Aorta (tissue), 5 donors: Measurements from ENCODE around the gene MPHOSPH6. TPM values are rescaled to one million over a fixed set of nuclear protein-coding genes. Genes with fewer than 3 reads are reported as not detected.

Experiments used
- ATAC-seq: fragments of 200-7000 bp; cut with Tn5 transposase; one replicate; pipeline ENCODE4 v1.9.1; 2022; ENCODE audit warnings: moderate library complexity; ENCODE audit not compliant: low FRiP score
- DNase-seq, 2 donors: peaks; one replicate each; pipeline ENCODE4 v3.0.0-alpha.2; 2020
- H3K27ac ChIP-seq, 2 donors: one replicate each; pipeline ENCODE4 v1.5.1; 2013; ENCODE audit warnings: low read length in 2 of 2, mild to moderate bottlenecking in 2 of 2, moderate library complexity in 2 of 2, control low read depth in 1 of 2, inconsistent platforms in 1 of 2, low read depth in 1 of 2
- H3K27me3 ChIP-seq, 2 donors: one replicate each; pipeline ENCODE4 v1.6.1; 2013; ENCODE audit warnings: control low read depth in 1 of 2, low read length in 1 of 2, mild to moderate bottlenecking in 1 of 2, moderate library complexity in 1 of 2; ENCODE audit not compliant: insufficient read depth in 2 of 2, control insufficient read depth in 1 of 2
- H3K36me3 ChIP-seq, 2 donors: one replicate each; pipeline ENCODE4 v1.6.1; 2013; ENCODE audit warnings: control low read depth in 1 of 2, low read length in 1 of 2, mild to moderate bottlenecking in 1 of 2; ENCODE audit not compliant: insufficient read depth in 2 of 2, control insufficient read depth in 1 of 2
- H3K4me1 ChIP-seq, 2 donors: one replicate each; pipeline ENCODE4 v1.6.1; 2013; ENCODE audit warnings: low read length in 2 of 2, control low read depth in 1 of 2, mild to moderate bottlenecking in 1 of 2, moderate library complexity in 1 of 2; ENCODE audit not compliant: insufficient read depth in 2 of 2, control insufficient read depth in 1 of 2
- H3K4me3 ChIP-seq, 2 donors: one replicate each; pipeline ENCODE4 v1.5.1; 2013; ENCODE audit warnings: low read length in 2 of 2, control low read depth in 1 of 2, mild to moderate bottlenecking in 1 of 2
- H3K9me3 ChIP-seq: one replicate; pipeline ENCODE4 v1.6.1; 2013; ENCODE audit warnings: mild to moderate bottlenecking, low read length; ENCODE audit not compliant: control insufficient read depth
- WGBS, 2 donors: extraction: QIAGEN DNeasy Blood & Tissue Kit; methylation state at CpG; one replicate each; pipeline ENCODE4 v1.1.7; 2013; 5-methylcytosine and 5-hydroxymethylcytosine counted together
- intact Hi-C, 2 donors: fragments of 100-400 bp; cut with DNase I; formaldehyde crosslinking; loops; one replicate each; pipeline versions ENCODE4 v1.14.2 to v1.15.0; 2022
- polyA plus RNA-seq, 2 donors: library from polyadenylated mRNA; stranded (reverse); fragments of 200-250 nt; gene quantifications; one replicate each; pipeline ENCODE4 v1.2.3, GENCODE V29; 2013
- total RNA-seq, 2 donors: library from RNA; stranded (reverse); fragmentation: NEBNext Ultra II Directional; extraction: Animal tissue kit (Norgen Biotek cat#: 25700); gene quantifications; one replicate each; pipeline ENCODE4 v1.2.1, GENCODE V29; 2021
- donor health status: healthy with polysubstance abuse.
- donor health status: Bipolar disorder and iron deficiency.
- donor health status: DM: no; HTN: no; CAD: no.
- donor health status: DM: no; HTN: no; CAD: no.
- donor health status: DM: yes; HTN: yes; CAD: no.

MPHOSPH6 gene
- total and polyA plus RNA-seq, 4 donors = 8.6 to 20.4 (median 10.5) TPM

DNA sequence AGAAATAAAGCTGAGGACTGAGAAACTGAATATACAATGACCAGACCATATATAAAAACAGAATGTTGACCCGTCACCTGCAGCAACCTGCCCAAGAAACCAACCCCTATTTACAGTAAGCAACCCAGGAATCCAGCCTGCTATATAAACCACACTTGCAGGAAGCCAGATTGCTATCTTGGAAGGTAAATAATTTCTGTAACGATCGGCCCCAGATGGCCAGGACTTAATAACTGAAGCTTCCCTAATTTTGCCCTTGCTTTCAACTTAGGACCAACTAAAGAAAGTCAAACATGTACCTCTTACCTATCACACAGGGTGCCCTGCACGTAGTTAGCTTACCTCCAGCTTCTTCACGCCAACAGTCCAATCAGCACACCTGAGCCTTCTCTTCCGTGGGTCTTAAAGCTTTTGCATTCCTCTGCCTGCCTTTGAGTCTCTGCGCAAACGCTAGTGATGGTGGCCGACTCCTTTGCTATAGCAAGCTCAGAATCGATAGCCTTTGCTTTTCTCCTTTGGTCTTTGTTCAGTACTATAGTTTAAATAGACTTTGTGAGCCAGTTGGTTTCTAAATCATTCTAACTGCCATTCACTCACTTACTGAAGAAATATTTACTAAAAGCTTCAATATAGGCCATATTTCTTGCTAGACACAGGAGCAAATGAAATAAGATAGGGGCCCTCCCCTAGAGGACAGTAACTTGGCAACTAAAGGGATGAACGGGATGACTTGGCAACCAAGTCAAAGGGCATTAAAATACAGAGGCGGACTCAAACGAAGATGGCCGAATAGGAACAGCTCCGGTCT, 31.3 kb downstream of the MPHOSPH6 start:
- Histone ChIP-seq H3K4me3 (no peak overlapping the region), H3K27ac (no peak overlapping the region), H3K36me3 (no peaks in the 10 kb centered on the region), H3K27me3 (no peaks in the 10 kb centered on the region), H3K4me1 (no peaks in the 10 kb centered on the region), H3K9me3 (peaks cover 1% of the 10 kb centered on the region)
- no peak for DNase-seq
- WGBS, 2 donors = 94% methylated on average over 15 of the region's 15 CpGs
- intact Hi-C loops = no loop called here
- no peak for ATAC-seq

DNA sequence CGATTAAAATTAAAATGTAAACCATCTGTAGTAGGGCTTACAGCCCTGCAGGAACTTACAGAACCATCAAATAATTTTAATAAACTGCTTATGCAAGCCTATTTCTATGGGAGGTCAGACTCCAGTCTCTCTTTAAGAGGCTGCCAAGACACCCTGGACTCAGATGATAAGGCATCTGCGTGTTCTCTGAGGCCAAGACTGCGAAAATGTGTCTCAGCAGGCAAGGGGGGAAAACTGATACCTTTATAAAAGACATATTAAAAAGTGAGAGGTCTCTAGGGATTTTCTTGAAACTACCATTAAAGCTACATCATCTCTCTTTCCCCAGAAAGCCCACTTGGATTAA, 32.2 kb downstream of the MPHOSPH6 start:
- H3K27me3 ChIP-seq = no peaks in the 10 kb centered on the region
- 55 to 58% methylated on average over 3 of the region's 3 CpGs for WGBS, 2 donors
- H3K4me1 ChIP-seq = no peaks in the 10 kb centered on the region
- no peak overlapping the region for H3K4me3 ChIP-seq
- no peak overlapping the region for H3K27ac ChIP-seq
- H3K9me3 ChIP-seq = peaks cover 3% of the 10 kb centered on the region
- ATAC-seq (no peak), DNase-seq (no peak)
- intact Hi-C loops = no loop called here
- H3K36me3 ChIP-seq = no peaks in the 10 kb centered on the region

DNA sequence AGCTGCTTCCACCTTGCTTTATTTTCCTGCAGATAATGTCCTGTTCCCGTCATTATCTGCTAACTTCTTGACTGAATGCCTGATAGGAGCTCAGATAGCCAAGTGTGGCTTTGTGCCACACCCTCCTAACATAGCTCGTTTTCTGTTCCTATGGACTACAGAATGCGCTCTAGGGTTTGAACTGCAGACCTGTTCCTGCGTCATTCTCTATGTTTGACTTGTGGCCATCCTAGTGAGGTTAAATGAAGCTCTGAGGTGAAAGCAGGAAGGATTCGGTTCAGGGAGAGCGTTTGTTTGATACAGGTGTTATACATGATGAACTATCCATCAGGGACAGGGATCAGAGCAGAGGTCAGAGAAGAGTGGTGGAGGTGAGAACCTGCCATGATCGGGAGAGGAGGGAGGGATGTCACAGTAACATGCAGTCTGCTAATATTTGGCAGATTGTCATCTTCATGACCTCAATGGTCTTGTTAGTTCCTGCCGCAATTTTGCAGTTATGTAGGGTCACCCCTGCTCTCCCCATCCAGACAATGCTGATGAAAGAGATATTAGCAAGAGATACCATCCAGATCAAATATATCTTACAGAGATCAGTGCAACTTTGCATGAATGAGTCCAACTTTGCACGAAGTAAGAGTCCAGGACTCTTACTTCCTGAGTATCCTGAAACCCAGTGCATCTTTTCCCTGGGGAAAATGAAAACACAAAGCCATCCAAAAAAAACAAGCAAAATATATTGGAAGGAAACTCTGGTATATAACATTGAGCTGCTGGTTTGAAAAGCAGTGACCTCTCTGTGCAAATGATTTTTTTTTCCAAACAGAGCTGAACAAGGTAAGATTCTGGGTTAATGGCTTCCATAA, 32.8 kb downstream of the MPHOSPH6 start:
- DNase-seq = no peak
- intact Hi-C loops = no loop called here

DNA sequence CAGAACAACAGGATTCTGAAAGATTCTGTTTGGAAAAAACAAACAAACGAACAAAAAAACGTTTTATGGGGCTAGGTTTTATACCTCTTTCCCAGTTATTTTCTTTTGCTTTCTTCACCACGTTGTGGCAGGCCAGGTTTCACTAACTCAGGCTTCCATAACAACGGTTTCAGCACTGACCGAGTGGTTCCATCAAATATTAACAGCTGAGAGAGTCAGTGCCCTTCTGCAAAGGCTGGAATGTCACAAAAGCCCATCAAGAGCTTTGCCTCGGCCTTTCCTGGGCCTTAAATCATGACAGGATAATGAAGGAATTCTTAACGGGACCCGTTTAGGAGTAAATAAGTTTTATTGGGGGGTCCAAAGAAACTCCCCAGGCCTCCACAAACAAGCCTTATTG, 34.2 kb downstream of the MPHOSPH6 start:
- Histone ChIP-seq H3K36me3 (no peaks in the 10 kb centered on the region), H3K27me3 (no peaks in the 10 kb centered on the region), H3K4me3 (no peak overlapping the region), H3K9me3 (peaks cover 3% of the 10 kb centered on the region), H3K4me1 (no peaks in the 10 kb centered on the region), H3K27ac (no peak overlapping the region)
- intact Hi-C loops = no loop called here
- WGBS, 2 donors = 68 to 74% methylated on average over 8 of the region's 8 CpGs
- no peak for DNase-seq
- no peak for ATAC-seq

More for the DNA sequence above, 32.8 kb downstream of the MPHOSPH6 start:
- H3K27me3 ChIP-seq = no peaks in the 10 kb centered on the region
- no peak overlapping the region for H3K4me3 ChIP-seq
- H3K9me3 ChIP-seq = peaks cover 3% of the 10 kb centered on the region
- H3K4me1 ChIP-seq = no peaks in the 10 kb centered on the region
- H3K27ac ChIP-seq = no peak overlapping the region
- ATAC-seq = no peak
- WGBS, 2 donors = 79 to 81% methylated on average over 9 of the region's 9 CpGs
- H3K36me3 ChIP-seq = no peaks in the 10 kb centered on the region

DNA sequence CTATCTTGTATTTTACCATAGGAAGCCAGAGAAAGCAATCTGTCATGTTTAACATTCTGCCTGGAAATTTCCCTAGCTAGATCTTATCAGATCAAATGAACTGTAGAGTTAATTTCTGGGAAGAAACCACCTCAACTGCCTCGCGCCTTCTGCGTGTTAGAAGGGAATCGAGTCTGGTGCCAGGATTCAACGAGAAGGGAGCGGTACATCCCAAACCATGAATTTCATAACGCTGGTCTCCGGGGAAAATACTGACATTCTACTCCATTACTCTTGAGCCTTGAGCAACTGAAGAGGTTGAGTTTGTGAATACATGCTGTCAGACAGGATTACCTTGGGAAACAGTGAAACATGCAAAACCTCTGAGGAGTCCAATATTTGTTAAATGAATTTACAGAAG, 35.2 kb downstream of the MPHOSPH6 start:
- Histone ChIP-seq H3K36me3 (no peaks in the 10 kb centered on the region), H3K27me3 (no peaks in the 10 kb centered on the region), H3K4me3 (no peak overlapping the region), H3K9me3 (peaks cover 3% of the 10 kb centered on the region), H3K4me1 (no peaks in the 10 kb centered on the region), H3K27ac (no peak overlapping the region)
- intact Hi-C loops = no loop called here
- no peak for DNase-seq
- no peak for ATAC-seq
- 87 to 90% methylated on average over 8 of the region's 8 CpGs for WGBS, 2 donors

DNA sequence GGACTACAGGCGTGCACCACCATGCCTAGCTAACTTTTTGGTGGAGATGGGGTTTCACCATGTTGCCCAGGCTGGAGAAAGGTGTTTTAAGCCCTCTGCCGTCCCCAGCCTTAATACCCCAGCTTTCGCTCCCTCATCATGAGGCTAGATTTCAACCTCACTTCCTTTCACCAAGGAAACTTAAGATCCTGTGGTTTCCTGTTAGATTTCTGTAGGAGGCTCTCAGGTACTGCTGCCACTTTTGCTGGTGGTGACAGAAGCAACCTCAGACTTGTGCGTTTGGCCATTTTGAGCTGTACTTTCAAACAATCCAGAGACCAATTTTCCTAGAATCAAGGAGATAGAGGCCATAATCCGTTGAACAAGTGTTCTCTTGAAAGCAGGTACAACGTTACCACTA, 36.2 kb downstream of the MPHOSPH6 start:
- Histone ChIP-seq H3K27ac (no peak overlapping the region), H3K9me3 (peaks cover 3% of the 10 kb centered on the region), H3K36me3 (no peaks in the 10 kb centered on the region), H3K4me1 (no peaks in the 10 kb centered on the region), H3K27me3 (no peaks in the 10 kb centered on the region), H3K4me3 (no peak overlapping the region)
- 91 to 92% methylated on average over 6 of the region's 6 CpGs for WGBS, 2 donors
- DNase-seq = no peak
- ATAC-seq = no peak
- intact Hi-C loops = no loop called here

DNA sequence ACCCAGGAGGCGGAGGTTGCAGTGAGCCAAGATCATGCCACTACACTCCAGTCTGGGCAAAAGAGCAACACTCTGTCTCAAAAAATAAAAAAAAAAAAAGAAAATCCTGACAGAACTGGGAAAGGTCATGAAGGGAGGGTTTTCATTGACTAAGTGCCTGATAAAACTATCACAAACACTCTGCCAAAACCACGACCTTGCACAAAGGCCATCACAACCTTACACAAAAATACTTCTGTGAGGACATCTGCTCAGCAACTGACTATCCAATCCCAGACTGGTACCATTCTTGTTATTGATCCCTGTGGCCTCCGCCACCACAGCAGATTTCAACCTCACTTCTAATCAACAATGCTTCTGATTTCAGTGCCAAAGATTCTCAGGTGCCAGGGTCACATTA, 40.1 kb downstream of the MPHOSPH6 start:
- Histone ChIP-seq H3K27ac (no peak overlapping the region), H3K4me1 (no peaks in the 10 kb centered on the region), H3K4me3 (no peak overlapping the region), H3K27me3 (no peaks in the 10 kb centered on the region), H3K9me3 (peaks cover 3% of the 10 kb centered on the region), H3K36me3 (no peaks in the 10 kb centered on the region)
- DNase-seq (no peak), ATAC-seq (no peak)
- intact Hi-C loops = no loop called here
- 84 to 87% methylated on average over 3 of the region's 3 CpGs for WGBS, 2 donors

DNA sequence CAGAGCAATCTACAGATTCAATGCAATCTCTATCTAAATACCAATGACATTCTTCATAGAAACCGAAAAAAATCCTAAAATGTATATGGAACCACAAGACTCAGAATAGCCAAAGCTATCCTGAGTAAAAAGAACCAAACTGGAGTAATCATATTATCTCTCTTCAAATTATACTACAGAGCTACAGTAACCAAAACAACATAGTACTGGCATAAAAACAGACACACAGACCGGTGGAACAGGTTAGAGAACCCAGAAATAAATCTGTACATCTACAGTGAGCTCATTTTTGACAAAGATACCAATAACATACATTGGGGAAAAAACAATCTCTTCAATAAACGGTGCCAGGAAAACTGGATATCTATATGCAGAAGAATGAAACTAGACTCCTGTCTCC, 45.4 kb downstream of the MPHOSPH6 start:
- ATAC-seq (no peak), DNase-seq (no peak)
- intact Hi-C loops = no loop called here
- Histone ChIP-seq H3K36me3 (no peaks in the 10 kb centered on the region), H3K27me3 (no peaks in the 10 kb centered on the region), H3K27ac (no peak overlapping the region), H3K4me1 (no peaks in the 10 kb centered on the region), H3K9me3 (no peaks in the 10 kb centered on the region), H3K4me3 (no peak overlapping the region)
- WGBS, 2 donors = 81 to 85% methylated on average over 3 of the region's 3 CpGs

DNA sequence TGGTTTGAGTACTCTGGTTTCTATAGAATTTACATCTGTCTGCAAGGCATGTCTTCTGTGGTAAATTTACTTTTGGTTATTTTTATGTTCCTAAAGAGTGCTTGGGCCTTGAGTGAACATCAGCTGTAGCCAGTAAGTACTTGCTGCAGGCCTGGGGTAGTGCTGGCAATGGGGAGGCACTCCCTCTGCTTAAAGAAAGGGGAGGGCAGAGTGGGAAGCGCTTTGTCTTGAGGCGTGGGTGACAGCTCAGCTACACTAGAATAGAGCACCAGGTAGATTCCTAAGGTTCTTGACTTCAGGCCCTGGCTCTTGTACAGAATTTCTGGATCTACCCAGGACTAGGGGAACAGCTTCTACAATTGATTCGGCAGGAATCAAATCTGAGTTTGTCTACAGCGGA, 50.6 kb downstream of the MPHOSPH6 start:
- ATAC-seq (no peak), DNase-seq (no peak)
- Histone ChIP-seq H3K4me3 (no peak overlapping the region), H3K9me3 (no peaks in the 10 kb centered on the region), H3K4me1 (no peaks in the 10 kb centered on the region), H3K27me3 (no peaks in the 10 kb centered on the region), H3K27ac (no peak overlapping the region), H3K36me3 (no peaks in the 10 kb centered on the region)
- intact Hi-C loops = no loop called here
- WGBS, 2 donors = 68 to 69% methylated on average over 4 of the region's 4 CpGs
